Right hindlimb (tissue), 1 donor: ENCODE results near the gene TAB3.
"Not testable (repeated sequence)": the region's sequence is repeated elsewhere in the genome, so short reads cannot be mapped to it uniquely, and the experiment has no call there.

Experiments
- DNase-seq: peaks from one replicate; pipeline ENCODE4 v3.0.0-alpha.2; 2018

TAB3 gene

DNA sequence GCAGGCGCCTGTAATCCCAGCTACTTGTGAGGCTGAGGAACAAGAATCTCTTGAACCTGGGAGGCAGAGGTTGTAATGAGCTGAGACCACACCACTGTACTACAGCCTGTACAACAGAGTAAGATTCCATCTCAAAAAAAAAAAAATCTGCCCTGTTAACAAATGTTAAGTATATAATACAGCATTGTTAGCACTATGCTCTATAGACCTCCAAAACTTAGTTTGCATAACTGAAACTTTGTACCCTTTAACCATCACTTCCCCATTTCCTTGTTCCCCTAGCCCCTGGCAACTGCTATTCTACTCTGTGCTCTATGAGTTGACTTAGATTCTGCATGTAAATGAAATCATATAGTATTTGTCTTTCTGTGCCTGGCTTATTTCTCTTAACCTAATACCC, 76.7 kb downstream of the TAB3 start:
- DNase-seq, result no peak

GRCh38 chrX:30806187-30806728, 82.8 kb downstream of the TAB3 start:
- no peak for DNase-seq

- DNase-seq, result no peak
These were observed 84.6 kb downstream of the TAB3 start for GRCh38 chrX:30804462-30804861.

DNA sequence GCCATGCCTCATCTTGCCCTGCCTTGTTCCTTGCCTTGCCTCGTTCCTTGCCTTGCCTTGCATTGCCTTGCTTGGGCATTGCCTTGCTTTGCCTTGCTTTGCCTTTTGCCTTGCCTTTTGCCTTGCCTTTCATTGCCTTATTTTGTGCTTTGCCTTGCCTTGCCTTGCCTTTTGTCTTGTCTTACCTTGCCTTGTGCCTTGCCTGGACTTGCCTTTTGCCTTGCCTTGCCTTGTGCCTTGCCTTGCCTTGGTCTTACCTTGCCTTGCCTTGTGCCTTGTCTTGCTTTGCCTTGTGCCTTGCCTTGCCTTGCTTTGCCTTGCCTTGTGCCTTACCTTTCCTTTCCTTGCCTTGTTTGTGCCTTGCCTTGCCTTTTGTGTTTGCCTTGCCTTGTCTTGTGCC, 88.2 kb downstream of the TAB3 start:
- DNase-seq, result no peak

DNA sequence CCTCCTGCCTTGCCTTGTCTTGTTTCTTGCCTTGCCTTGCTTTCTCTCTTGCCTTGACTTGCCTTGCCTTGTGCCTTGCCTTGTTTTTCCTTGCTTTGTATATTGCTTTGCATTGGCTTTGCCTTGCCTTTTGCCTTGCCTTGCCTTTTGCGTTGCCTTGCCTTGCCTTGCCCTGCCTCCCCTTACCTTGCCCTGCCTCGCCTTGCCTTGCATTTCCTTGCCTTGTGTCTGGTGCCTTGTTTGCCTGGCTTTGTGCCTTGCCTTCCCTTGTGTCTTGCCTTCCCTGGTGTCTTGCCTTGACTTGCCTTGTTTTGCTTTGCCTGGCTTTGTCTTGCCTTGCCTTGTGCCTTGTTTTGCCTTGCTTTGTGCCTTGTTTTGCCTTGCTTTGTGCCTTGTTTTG, 89.7 kb downstream of the TAB3 start:
- DNase-seq, result no peak

DNA sequence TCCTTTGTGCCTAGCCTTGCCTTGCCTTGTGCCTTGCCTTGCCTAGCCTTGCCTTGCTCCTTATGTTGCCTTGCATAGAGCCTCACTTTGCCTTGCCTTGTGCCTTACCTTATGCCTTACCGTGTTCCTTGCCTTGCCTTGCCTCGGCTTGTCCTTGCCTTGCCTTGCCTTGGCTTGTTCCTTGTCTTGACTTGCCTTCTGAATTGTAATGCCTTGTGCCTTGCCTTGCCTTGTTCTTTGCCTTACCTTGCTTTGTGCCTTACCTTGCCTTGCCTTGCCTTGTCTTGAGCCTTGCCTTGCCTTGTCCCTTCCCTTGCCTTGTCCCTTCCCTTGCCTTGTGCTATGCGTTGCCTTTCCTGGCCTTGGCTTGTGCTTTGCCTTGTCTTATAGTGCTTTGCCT, 90.2 kb downstream of the TAB3 start:
- no peak for DNase-seq

- DNase-seq, result not testable (repeated sequence)
These were observed 91.8 kb downstream of the TAB3 start for GRCh38 chrX:30797301-30797700.

GRCh38 chrX:30795981-30796958, 92.8 kb downstream of the TAB3 start:
- DNase-seq, result no peak

DNA sequence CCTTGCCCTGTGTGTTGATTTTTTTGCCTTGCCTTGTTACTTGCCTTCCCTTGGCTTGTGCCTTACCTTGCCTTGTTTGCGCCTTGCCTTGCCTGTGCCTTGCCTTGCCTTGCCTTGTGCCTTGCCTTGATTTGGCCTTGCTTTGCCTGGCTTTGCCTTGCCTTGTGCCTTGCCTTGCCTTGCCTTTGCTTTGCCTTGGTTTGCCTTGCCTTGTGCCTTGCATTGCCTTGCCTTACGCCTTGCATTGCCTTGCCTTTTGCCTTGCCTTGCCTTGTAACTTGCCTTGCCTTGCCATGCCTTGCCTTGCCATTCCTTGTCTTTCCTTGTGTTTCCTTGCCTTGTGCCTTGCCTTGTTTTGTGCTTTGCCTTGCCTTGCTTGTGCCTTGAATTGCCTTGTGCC, 94.6 kb downstream of the TAB3 start:
- no peak for DNase-seq

- DNase-seq, result no peak
These were observed 95.3 kb downstream of the TAB3 start for GRCh38 chrX:30793767-30794103.

- DNase-seq, result no peak
These were observed 95.8 kb downstream of the TAB3 start for GRCh38 chrX:30793075-30793766.

GRCh38 chrX:30791296-30792278, 97.5 kb downstream of the TAB3 start:
- DNase-seq, result no peak

GRCh38 chrX:30787012-30787411, 102.0 kb downstream of the TAB3 start:
- no peak for DNase-seq

GRCh38 chrX:30786374-30786773, 102.7 kb downstream of the TAB3 start:
- no peak for DNase-seq

GRCh38 chrX:30781711-30782444, 107.2 kb downstream of the TAB3 start:
- DNase-seq, result no peak

- DNase-seq, result no peak
These were observed 109.5 kb downstream of the TAB3 start for GRCh38 chrX:30779453-30780030.

DNA sequence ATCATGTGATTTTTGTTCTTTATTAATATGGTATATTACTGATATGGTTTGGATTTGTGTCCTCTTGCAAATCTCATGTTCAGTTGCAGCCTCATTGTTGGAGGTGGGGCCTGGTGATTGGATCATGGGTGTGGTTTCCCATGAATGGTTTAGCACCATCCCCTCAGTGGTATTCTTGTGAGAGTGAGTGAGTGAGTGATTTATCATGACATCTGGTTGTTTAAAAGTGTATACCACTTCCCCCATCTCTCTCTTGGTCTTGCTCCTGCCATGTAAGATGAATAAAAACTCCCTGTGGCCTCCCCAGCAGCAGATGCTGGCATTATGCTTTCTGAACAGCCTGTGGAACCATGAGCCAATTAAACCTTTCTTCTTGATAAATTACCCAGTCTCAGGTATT, 111.5 kb downstream of the TAB3 start:
- DNase-seq, result no peak
